NCI-H345 (cell line): ENCODE measurements around the gene TEX13B.

Experiments
- DNase-seq: peaks from one replicate; lab custom pipeline; 2025; lab: John Stamatoyannopoulos, UW

TEX13B gene

DNA sequence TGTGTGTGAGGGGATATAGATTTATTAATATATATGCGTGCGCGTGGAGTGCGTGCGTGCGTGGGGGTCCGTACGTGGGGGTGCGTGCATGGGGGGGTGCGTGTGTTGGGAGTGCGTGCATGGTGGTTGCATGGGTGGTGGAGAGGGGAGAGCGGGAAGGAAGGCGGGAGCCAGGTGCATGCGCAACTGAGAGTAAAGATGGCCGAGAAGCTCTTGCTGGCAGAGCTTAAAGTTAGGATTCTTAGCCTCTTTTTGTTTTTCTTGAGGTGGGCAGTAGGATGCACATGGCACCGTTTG, 45.8 kb downstream of the TEX13B start:
- no peak for DNase-seq

DNA sequence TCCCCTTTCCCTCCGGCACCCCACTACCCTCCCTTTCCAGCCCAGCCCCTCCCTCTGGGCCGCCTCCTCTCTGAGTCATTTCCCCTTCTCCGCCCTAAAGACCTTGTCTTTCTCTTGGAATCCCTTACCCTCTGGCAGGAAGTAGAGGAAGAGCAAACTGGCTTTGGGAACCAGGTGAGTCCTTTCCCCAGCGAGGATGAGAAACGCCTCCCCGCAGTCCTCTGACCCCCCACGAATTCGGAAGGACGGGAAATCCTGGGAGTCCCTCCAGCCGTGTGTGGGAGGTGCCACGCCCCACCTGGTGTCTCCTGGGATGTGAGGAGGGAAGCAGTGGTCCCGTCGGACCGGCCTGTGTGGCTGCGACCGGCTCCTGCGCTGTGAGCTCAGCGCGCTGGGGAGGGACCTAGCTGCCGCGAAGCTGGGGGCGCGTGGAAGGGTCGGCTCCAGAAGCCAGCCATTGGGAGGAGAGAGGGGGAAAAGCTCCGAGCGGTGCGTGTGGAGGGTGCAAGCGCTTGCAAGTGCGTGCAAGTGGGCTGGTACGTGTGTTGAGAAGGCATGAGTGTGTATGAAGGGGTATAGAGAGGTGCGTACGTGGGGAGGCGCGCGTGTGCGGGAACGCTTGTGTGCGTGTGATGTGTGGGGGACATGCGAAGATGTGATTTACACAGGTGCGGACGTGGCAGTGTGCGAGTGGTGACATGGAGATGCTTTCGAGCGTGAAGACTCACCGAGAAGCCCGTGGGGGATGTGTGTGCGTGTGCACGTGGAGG, 46.3 kb downstream of the TEX13B start:
- DNase-seq = peak; percentile 21

GRCh38 chrX:107935200-107935599, 47.0 kb downstream of the TEX13B start:
- DNase-seq = peak; percentile 36

DNA sequence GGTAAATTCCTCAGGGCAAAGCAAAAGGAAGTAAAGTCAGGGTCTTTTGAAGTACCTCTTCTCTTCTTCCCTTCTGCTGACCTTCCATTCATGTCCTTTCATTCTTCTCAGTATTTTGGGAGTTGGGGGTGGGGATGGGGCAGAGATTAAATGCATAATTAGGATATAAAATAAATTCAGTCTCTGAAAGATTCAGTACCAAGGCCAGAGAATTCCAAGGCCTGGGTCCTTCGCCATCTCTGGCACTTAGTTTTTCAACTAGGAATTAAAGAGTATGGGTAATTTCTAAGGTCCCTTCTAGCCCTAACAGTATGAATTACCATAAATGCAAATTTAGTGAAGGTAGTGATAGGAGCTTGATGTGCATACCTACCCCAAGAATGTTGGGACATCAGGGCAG, 47.9 kb downstream of the TEX13B start:
- DNase-seq = no peak
